Upper lobe of left lung (tissue), 6 donors: ENCODE measurements around the gene DDX6. TPM values are rescaled to one million over a fixed set of nuclear protein-coding genes. Genes with fewer than 3 reads are reported as not detected.

Experiments
- ATAC-seq, 2 donors: fragments of 200-7000 bp; cut with Tn5 transposase; one replicate each; pipeline ENCODE4 v1.9.1; 2022; ENCODE audit warnings: mild to moderate bottlenecking in 2 of 2, moderate library complexity in 2 of 2; ENCODE audit not compliant: low FRiP score in 2 of 2
- DNase-seq, 2 donors: peaks; one replicate each; pipeline ENCODE4 v3.0.0-alpha.2; 2019 to 2020
- H3K27ac ChIP-seq, 4 donors: fragments of 200-600 bp; sonication (generic); one replicate each; pipeline ENCODE4 v1.5.1; 2016 to 2019
- H3K27me3 ChIP-seq, 4 donors: fragments of 200-600 bp; sonication (generic); one replicate each; pipeline ENCODE4 v1.5.1; 2017 to 2019
- H3K36me3 ChIP-seq, 4 donors: fragments of 200-600 bp; sonication (generic); one replicate each; pipeline ENCODE4 v1.5.1; 2016 to 2019
- H3K4me1 ChIP-seq, 4 donors: fragments of 200-600 bp; sonication (generic); one replicate each; pipeline ENCODE4 v1.5.1; 2018 to 2019
- H3K4me3 ChIP-seq, 4 donors: fragments of 200-600 bp; sonication (generic); one replicate each; pipeline ENCODE4 v1.5.1; 2017 to 2019; ENCODE audit warnings: mild to moderate bottlenecking in 2 of 4, moderate library complexity in 1 of 4
- H3K9me3 ChIP-seq, 4 donors: fragments of 200-600 bp; sonication (generic); one replicate each; pipeline ENCODE4 v1.5.1; 2018 to 2019
- EP300 ChIP-seq, 4 donors: sonication (generic); formaldehyde crosslinking; IDR thresholded peaks; one replicate each; pipeline ENCODE4 v1.5.1; 2017; ENCODE audit warnings: antibody characterized with exemption in 4 of 4, control low read depth in 2 of 4
- POLR2A ChIP-seq, 4 donors: fragments of 450-650 bp; IDR thresholded peaks; one replicate each; pipeline ENCODE4 v1.5.1; 2016 to 2017; ENCODE audit warnings: antibody characterized with exemption in 4 of 4, mild to moderate bottlenecking in 2 of 4
- POLR2AphosphoS5 ChIP-seq, 2 donors: sonication (generic); formaldehyde crosslinking; IDR thresholded peaks; one replicate each; pipeline ENCODE4 v1.5.1; 2017; ENCODE audit warnings: antibody characterized with exemption in 2 of 2
- WGBS, 2 donors: methylation state at CpG; one replicate each; pipeline ENCODE4 v1.1.5; 2017 to 2018; 5-methylcytosine and 5-hydroxymethylcytosine counted together
- total RNA-seq, 6 donors: library from RNA; depleted of rRNA in 4 of 6; stranded (reverse); fragments of >200 nt in 4 of 6; gene quantifications; one replicate each; pipeline versions ENCODE4 v1.1.0 to v1.2.1, GENCODE V29; 2016 to 2021
- TF ChIP-seq, protein P1 (sequence below), 6 experiments: fragments of 450-650 bp in 4 of 6; fragments of 200-600 bp in 2 of 6; sonication (generic) in 2 of 6; IDR thresholded peaks; one replicate each; pipeline ENCODE4 v1.5.1; 2016 to 2019; ENCODE audit warnings: antibody characterized with exemption in 6 of 6
- donor health status: DM: no; HTN: no; CAD: no; lungs with moderate emphysema.
- donor health status: DM: no; HTN: yes; CAD: no; lungs with severe emphysema.

Gene DDX6
- total RNA-seq, 6 donors from 2014 or later = 39.8 to 107 (median 76.7) TPM

DNA sequence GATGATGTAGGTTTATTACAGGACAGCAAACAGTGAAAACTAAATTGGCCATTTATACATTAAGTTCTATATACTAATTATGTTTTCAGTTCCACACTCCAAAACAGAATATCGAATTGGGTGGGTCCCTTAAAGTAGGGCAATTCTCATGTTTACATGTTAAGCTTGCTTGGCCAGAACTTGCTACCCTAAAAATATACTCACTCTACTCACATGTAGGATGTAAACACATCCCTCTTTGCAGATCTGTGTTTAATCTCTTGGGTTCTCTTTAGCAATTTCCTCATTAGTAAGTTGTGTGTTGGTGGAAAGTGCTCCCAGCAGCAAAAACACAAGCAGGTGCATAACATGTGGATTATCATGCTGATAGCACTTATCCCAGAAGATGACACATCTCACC is 22.6 kb upstream of the DDX6 start:
- TF ChIP-seq, protein P1, sequence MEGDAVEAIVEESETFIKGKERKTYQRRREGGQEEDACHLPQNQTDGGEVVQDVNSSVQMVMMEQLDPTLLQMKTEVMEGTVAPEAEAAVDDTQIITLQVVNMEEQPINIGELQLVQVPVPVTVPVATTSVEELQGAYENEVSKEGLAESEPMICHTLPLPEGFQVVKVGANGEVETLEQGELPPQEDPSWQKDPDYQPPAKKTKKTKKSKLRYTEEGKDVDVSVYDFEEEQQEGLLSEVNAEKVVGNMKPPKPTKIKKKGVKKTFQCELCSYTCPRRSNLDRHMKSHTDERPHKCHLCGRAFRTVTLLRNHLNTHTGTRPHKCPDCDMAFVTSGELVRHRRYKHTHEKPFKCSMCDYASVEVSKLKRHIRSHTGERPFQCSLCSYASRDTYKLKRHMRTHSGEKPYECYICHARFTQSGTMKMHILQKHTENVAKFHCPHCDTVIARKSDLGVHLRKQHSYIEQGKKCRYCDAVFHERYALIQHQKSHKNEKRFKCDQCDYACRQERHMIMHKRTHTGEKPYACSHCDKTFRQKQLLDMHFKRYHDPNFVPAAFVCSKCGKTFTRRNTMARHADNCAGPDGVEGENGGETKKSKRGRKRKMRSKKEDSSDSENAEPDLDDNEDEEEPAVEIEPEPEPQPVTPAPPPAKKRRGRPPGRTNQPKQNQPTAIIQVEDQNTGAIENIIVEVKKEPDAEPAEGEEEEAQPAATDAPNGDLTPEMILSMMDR (IDR thresholded peaks at IDR 0.05) = no peak
- no peak for TF ChIP-seq POLR2AphosphoS5 (IDR thresholded peaks at IDR 0.05)
- no peak for TF ChIP-seq EP300 (IDR thresholded peaks at IDR 0.05)
- no peak for TF ChIP-seq POLR2A (IDR thresholded peaks at IDR 0.05)
- 66 to 69% methylated on average over 1 of the region's 1 CpG for WGBS, 2 donors
- no peaks in the 10 kb centered on the region for H3K4me1 ChIP-seq
- H3K4me3 ChIP-seq = no peak overlapping the region
- no peaks in the 10 kb centered on the region for H3K9me3 ChIP-seq
- DNase-seq (no peak), ATAC-seq (no peak)
- no peak overlapping the region for H3K27ac ChIP-seq
- H3K36me3 ChIP-seq = no peaks in the 10 kb centered on the region
- H3K27me3 ChIP-seq = no peaks in the 10 kb centered on the region

DNA sequence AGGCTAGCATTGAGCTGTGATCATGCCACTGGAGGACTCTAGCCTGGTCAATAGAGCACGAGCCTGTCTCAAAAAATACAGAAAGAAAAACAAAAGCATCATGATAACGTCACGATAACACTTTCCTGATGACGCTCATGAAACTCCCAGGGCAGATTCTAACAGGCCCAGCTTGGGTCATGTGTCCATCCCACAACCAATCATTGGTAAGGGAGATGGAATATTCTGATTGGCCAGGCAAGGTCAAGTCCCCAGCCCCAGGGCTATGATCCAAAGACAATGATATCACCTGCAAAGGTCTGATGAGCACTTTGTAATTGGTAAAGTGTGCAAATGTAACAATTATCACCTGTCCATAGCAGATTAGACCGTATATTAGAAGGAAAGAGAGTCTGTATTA is 21.5 kb upstream of the DDX6 start:
- no peak overlapping the region for H3K27ac ChIP-seq
- 21 to 58% methylated on average over 2 to 4 of the region's 5 CpGs for WGBS, 2 donors
- no peak overlapping the region for H3K4me3 ChIP-seq
- no peaks in the 10 kb centered on the region for H3K27me3 ChIP-seq
- no peak for DNase-seq
- H3K9me3 ChIP-seq = no peaks in the 10 kb centered on the region
- TF ChIP-seq EP300 (IDR thresholded peaks at IDR 0.05) = no peak
- TF ChIP-seq POLR2A (IDR thresholded peaks at IDR 0.05) = no peak
- TF ChIP-seq, protein P1 (IDR thresholded peaks at IDR 0.05) = no peak
- TF ChIP-seq POLR2AphosphoS5 (IDR thresholded peaks at IDR 0.05) = no peak
- H3K36me3 ChIP-seq = no peaks in the 10 kb centered on the region
- no peaks in the 10 kb centered on the region for H3K4me1 ChIP-seq
- no peak for ATAC-seq

DNA sequence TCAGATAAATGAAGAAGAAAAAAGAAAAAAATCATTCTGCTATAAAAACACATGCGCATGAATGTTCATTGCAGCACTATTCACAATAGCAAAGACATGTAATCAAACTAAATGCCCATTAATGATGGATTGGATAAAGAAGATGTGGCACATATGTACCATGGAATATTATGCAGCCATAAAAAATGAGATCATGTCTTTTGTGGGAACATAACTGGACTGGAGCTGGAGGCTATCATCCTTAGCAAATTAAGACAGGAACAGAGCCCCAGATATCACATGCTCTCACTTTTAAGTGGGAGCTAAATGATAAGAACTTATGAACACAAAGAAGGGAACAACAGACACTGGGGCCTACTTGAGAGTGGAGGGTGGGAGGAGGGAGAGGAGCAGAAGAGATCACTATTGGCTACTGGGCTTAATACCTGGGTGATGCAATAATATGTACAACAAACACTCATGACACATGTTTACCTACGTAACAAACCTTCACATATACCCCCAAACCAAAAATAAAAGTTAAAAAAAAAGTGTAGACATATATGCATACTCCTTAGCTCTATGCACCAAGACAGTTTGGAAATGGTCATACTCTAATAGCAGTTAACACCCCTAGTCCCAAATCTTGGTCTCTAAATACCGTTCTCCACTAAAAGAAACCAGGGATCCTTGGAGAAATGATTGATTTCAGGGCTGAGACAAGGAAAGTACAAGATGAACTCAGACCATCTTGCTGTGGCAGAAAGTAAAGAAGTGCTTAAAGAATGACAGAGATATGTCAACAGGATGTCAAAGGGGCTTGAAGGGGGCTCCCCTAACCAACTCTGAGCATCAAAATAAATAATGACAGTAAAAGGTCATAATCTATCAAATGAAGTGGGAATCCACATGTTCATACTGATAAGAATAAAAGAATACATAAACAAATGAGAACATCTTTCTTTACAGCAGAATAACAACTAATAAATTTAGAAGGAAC is 17.1 kb upstream of the DDX6 start:
- no peaks in the 10 kb centered on the region for H3K4me1 ChIP-seq
- TF ChIP-seq EP300 (IDR thresholded peaks at IDR 0.05) (no peak), POLR2AphosphoS5 (IDR thresholded peaks at IDR 0.05) (no peak), POLR2A (IDR thresholded peaks at IDR 0.05) (no peak)
- TF ChIP-seq, protein P1 (IDR thresholded peaks at IDR 0.05) = no peak
- H3K36me3 ChIP-seq = no peaks in the 10 kb centered on the region
- H3K4me3 ChIP-seq = no peak overlapping the region
- no peaks in the 10 kb centered on the region for H3K9me3 ChIP-seq
- ATAC-seq (no peak), DNase-seq (no peak)
- whole genome bisulfite sequencing, 2 donors = 72 to 95% methylated on average over 3 of the region's 3 CpGs
- H3K27ac ChIP-seq = no peak overlapping the region
- H3K27me3 ChIP-seq = no peaks in the 10 kb centered on the region

DNA sequence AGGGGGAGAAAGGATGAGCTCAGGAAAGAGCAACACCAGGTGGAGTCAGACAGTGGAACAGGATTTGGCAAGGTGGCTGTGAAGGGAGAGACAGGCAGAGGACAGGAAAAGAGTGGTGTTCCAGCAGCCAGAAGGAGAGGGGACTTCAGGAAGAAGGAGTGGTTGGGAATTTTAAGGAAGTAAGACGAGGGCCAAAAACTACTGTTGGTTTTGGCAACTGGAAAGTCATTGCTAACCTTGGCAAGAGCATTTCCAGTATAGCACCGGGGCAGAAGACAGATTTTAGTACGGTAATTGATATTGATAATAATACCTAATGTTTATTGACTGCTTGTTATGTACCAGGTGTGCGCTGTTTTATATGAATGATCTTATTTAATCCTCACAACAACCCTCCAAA is 15.4 kb upstream of the DDX6 start:
- Histone ChIP-seq H3K27me3 (no peaks in the 10 kb centered on the region), H3K4me1 (no peaks in the 10 kb centered on the region), H3K27ac (no peak overlapping the region), H3K4me3 (no peak overlapping the region), H3K36me3 (no peaks in the 10 kb centered on the region), H3K9me3 (no peaks in the 10 kb centered on the region)
- no peak for DNase-seq
- no peak for ATAC-seq
- 60 to 64% methylated on average over 4 of the region's 4 CpGs for WGBS, 2 donors
- TF ChIP-seq, protein P1 (IDR thresholded peaks at IDR 0.05) = no peak
- TF ChIP-seq POLR2A (IDR thresholded peaks at IDR 0.05) (no peak), POLR2AphosphoS5 (IDR thresholded peaks at IDR 0.05) (no peak)
